Right kidney (tissue), 1 donor: ENCODE measurements around the gene TRIM2.

Experiments used
- DNase-seq: peaks from one replicate; pipeline ENCODE4 v3.0.0-alpha.2; 2016

TRIM2 gene

GRCh38 chr4:153375303-153375702 lies 171.1 kb downstream of the TRIM2 start:
- DNase-seq: no peak

- no peak for DNase-seq
Measured at GRCh38 chr4:153383131-153383530, 178.9 kb downstream of the TRIM2 start.

- DNase-seq: no peak
Measured at GRCh38 chr4:153384160-153384559, 179.9 kb downstream of the TRIM2 start.

GRCh38 chr4:153385784-153386183 lies 181.5 kb downstream of the TRIM2 start:
- DNase-seq: no peak

- DNase-seq: no peak
Measured at GRCh38 chr4:153387981-153388380, 183.7 kb downstream of the TRIM2 start.
